ENCODE measurements around the gene LRMDA. TPM values are rescaled to one million over a fixed set of nuclear protein-coding genes. Genes with fewer than 3 reads are reported as not detected.

LRMDA gene
- total and polyA plus RNA-seq, 2 of the 8 experiments (the other 6 are each of a cell fraction or from before 2014, with no cell fraction given), result 0.86 to 2.8 TPM

DNA sequence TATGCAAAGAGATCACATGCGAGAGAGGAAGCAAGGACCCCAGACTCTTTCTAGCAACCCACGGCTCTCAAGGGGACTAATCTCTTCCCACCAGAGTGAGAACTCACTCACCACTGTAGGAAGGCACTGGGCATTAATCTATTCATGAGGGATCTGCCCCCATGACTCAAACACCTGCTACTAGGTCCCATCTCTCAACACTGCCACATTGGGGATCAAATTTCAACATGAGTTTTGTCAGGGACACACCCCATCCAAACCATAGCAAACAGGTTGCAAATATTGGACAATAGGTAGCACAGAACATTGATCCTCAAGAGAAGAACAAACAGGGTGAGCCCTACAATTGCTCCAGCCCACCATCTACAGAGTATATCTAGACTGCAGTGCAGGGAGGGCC, 740.6 kb downstream of the LRMDA start:
- H3K79me1 ChIP-seq (ENCODE audit: low read depth, low read length), result no peaks in the 10 kb centered on the region
- H2BK5ac ChIP-seq (ENCODE audit: low read depth, low read length), result no peak overlapping the region
- no peak overlapping the region for H3K4ac ChIP-seq (replicated peaks; ENCODE audit: insufficient read length, low read depth, low read length)
- H4K91ac ChIP-seq (replicated peaks; ENCODE audit: insufficient read length, low read length), result no peak overlapping the region
- H3K36me3 ChIP-seq (ENCODE audit: control insufficient read depth in 2 of 4, insufficient read depth in 4 of 4, low read length in 3 of 4), result no peaks in the 10 kb centered on the region
- H3K9me3 ChIP-seq (ENCODE audit: insufficient read depth in 2 of 2, low read depth in 1 of 2, low read length in 1 of 2), result no peaks in the 10 kb centered on the region
- H3K79me2 ChIP-seq (ENCODE audit: control insufficient read depth in 1 of 2, insufficient read depth in 2 of 2, low read length in 2 of 2), result no peaks in the 10 kb centered on the region
- H3K23me2 ChIP-seq (ENCODE audit: low read depth, low read length), result no peaks in the 10 kb centered on the region
- no peak overlapping the region for H3K14ac ChIP-seq (ENCODE audit: insufficient read length)
- no peak overlapping the region for H3K56ac ChIP-seq (replicated peaks; ENCODE audit: insufficient read length, low read depth, low read length)
- no peak overlapping the region for H2BK120ac ChIP-seq (replicated peaks; ENCODE audit: low read depth, low read length)
- DNase-seq (ENCODE audit: low read depth in 1 of 2, low spot score in 2 of 2) (no peak), FAIRE-seq (no peak)
- no peak overlapping the region for H3K18ac ChIP-seq (ENCODE audit: extremely low read depth, low read length)
- no peak overlapping the region for H2AFZ ChIP-seq (ENCODE audit: low read length)
- no peak overlapping the region for H4K5ac ChIP-seq (ENCODE audit: insufficient read length, low read depth, low read length)
- no peak overlapping the region for H2BK20ac ChIP-seq (ENCODE audit: low read length)
- 93% methylated on average over 2 of the region's 2 CpGs; no CpG with 5 or more reads in 1 of the 2 experiments for WGBS, 2 experiments (ENCODE audit: extremely low coverage in 1 of 2, insufficient coverage in 1 of 2, insufficient read length in 1 of 2, insufficient replicate concordance in 2 of 2, low coverage in 1 of 2, low lambda C conversion rate in 2 of 2, missing lambda C conversion rate in 1 of 2)
- no peak overlapping the region for H3K9ac ChIP-seq (replicated peaks in 1 of 4; ENCODE audit: extremely low read depth in 1 of 4, low read depth in 3 of 4, low read length in 3 of 4)
- ChIA-PET POLR2A (ENCODE audit: partially characterized antibody) (no interaction called here), CTCF (ENCODE audit: partially characterized antibody) (interaction anchor here (1.1 kb wide), 1 partner anchor 56 kb away, joined by 3 read pairs; no protein-coding TSS in a partner anchor)
- no peak overlapping the region for H2BK12ac ChIP-seq (ENCODE audit: low read depth, low read length)
- H3K4me3 ChIP-seq (ENCODE audit: extremely low read depth in 1 of 4, insufficient read depth in 2 of 4, low read depth in 3 of 4, low read length in 4 of 4), result no peak overlapping the region
- no peak overlapping the region for H3K27ac ChIP-seq (ENCODE audit: low read depth, low read length)
- H3K4me2 ChIP-seq (ENCODE audit: insufficient read depth in 1 of 2, low read depth in 2 of 2, low read length in 2 of 2), result no peak overlapping the region
- no peaks in the 10 kb centered on the region for H3K27me3 ChIP-seq (replicated peaks in 1 of 4; ENCODE audit: control insufficient read depth in 3 of 4, extremely low read depth in 1 of 4, insufficient read depth in 3 of 4, low read length in 3 of 4)
- no peaks in the 10 kb centered on the region for H3K4me1 ChIP-seq (replicated peaks in 1 of 4; ENCODE audit: control insufficient read depth in 3 of 4, insufficient read depth in 4 of 4, low read length in 3 of 4)
- H2BK15ac ChIP-seq (ENCODE audit: low read length), result no peak overlapping the region
- no peak overlapping the region for H3K23ac ChIP-seq (ENCODE audit: insufficient read length)
- no peak overlapping the region for H4K8ac ChIP-seq (ENCODE audit: extremely low read depth, insufficient read depth, low read length)
- H4K20me1 ChIP-seq (replicated peaks in 1 of 2; ENCODE audit: control insufficient read depth in 1 of 2, insufficient read depth in 2 of 2, low read length in 2 of 2), result no peaks in the 10 kb centered on the region
- no peak overlapping the region for H2AK5ac ChIP-seq (ENCODE audit: low read depth, low read length)
- TF ChIP-seq TBP (IDR thresholded peaks at IDR 0.05; ENCODE audit: low read depth, low read length) (no peak), SIRT6 (IDR thresholded peaks at IDR 0.05; ENCODE audit: low read length) (no peak), CHD2 (IDR thresholded peaks at IDR 0.05; ENCODE audit: low read length) (no peak), FOSL1 (IDR thresholded peaks at IDR 0.05; ENCODE audit: insufficient read depth, low read depth, low read length) (no peak), MAX (IDR thresholded peaks at IDR 0.05) (no peak), BRCA1 (IDR thresholded peaks at IDR 0.05; ENCODE audit: low read depth, low read length) (no peak), RFX5 (IDR thresholded peaks at IDR 0.05; ENCODE audit: borderline replicate concordance, low read depth, low read length) (no peak), CHD1 (IDR thresholded peaks at IDR 0.05; ENCODE audit: low read depth, low read length) (no peak)
